B cell (primary cell): ENCODE results near the gene PRPS1L1.

Experiments
- EZH2 ChIP-seq: IDR thresholded peaks from 2 replicates; pipeline ENCODE4 v1.6.1; 2012; ENCODE audit warnings: borderline replicate concordance, low read depth, mild to moderate bottlenecking, moderate library complexity, low read length; ENCODE audit not compliant: insufficient read depth, poor library complexity, severe bottlenecking
- TF ChIP-seq, protein P1 (sequence below): fragments of 200-600 bp; IDR thresholded peaks from one replicate; pipeline ENCODE4 v1.8.0; 2022; ENCODE audit warnings: antibody characterized with exemption, mild to moderate bottlenecking

DNA sequence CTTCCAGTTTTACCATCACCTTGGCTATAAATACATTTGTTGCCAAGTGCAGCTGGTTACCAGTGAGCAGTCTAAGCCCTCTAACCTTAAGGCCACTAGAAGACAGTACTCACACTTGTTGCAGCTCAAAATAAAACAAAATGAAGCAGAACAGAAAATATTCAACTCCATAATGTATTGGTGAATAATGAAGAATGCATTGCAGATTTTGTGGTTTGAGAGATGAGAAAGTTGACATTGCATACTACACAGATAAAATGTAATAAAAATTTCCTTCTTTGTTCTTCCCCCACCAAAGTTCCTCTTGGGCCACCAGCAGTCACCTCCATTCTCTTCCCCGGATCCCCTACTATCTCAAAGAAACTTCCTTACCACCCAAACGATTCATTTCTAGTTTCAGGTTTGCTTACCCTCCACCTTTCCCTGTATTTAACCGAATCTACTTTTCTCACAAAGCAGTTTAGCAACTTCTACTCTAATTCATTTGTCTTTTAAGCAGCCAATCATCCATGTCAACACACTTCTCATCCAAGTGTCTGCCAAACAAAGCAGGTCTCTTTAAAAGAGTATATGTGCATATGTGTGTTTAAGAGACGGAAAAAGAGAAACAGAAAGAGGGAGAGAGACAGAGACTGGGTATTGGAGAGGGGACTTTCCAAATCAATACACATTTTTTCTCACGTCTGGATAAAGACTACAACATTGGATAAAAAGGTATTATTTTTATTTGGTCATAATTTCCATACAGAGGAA lies 35.7 kb upstream of the PRPS1L1 start:
- TF ChIP-seq, protein P1, sequence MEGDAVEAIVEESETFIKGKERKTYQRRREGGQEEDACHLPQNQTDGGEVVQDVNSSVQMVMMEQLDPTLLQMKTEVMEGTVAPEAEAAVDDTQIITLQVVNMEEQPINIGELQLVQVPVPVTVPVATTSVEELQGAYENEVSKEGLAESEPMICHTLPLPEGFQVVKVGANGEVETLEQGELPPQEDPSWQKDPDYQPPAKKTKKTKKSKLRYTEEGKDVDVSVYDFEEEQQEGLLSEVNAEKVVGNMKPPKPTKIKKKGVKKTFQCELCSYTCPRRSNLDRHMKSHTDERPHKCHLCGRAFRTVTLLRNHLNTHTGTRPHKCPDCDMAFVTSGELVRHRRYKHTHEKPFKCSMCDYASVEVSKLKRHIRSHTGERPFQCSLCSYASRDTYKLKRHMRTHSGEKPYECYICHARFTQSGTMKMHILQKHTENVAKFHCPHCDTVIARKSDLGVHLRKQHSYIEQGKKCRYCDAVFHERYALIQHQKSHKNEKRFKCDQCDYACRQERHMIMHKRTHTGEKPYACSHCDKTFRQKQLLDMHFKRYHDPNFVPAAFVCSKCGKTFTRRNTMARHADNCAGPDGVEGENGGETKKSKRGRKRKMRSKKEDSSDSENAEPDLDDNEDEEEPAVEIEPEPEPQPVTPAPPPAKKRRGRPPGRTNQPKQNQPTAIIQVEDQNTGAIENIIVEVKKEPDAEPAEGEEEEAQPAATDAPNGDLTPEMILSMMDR, result no peak
- TF ChIP-seq EZH2, result no peak
